ENCODE measurements around the gene NEK3. TPM values are rescaled to one million over a fixed set of nuclear protein-coding genes. Genes with fewer than 3 reads are reported as not detected.
"Not testable (repeated sequence)": the region's sequence is repeated elsewhere in the genome, so short reads cannot be mapped to it uniquely, and the experiment has no call there.

The NEK3 gene, protein sequence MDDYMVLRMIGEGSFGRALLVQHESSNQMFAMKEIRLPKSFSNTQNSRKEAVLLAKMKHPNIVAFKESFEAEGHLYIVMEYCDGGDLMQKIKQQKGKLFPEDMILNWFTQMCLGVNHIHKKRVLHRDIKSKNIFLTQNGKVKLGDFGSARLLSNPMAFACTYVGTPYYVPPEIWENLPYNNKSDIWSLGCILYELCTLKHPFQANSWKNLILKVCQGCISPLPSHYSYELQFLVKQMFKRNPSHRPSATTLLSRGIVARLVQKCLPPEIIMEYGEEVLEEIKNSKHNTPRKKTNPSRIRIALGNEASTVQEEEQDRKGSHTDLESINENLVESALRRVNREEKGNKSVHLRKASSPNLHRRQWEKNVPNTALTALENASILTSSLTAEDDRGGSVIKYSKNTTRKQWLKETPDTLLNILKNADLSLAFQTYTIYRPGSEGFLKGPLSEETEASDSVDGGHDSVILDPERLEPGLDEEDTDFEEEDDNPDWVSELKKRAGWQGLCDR
- 10 to 100 TPM; 12.9 to 36.8 TPM for total RNA-seq

DNA sequence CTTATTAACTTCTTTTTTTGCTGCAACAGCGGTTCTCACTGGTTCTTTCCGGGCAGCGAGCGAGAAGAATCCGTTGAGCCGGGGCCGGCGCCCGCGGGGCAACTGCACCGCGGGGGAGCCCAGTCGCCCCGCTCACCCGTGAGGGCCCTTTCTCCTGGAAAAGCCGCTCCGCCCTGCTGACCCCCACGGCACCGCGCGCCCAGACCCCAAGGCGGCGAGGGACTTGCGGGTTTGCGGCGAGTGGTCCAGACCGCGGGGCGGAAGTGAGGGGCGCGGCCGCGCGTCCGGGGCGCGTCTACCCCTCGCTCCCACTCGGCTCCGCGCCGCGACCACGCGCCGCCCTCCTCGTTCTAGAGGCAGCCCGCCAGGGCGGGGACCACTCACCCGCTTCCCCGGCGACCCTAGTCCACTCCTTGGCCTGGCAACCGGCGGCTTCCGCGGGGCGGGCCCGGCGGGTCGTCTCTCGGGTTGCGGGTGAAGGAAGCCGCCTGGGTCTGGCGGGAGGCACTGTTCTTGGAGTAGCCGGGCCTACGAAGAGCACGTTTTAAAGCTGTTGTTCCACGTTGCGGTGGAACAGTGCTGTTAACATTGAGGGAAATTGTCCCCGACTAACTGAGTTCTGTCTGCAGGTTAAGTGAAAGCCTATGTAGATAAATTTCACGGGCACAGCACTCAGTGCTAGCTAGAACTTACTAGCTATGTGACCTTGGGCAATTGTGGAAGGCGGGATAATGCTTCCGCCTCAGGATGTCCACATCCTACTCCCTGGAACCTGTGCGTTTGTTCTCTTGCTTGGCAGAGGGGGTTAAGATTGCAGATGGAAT, at the start of gene NEK3:
TSS of gene NEK3 (minus strand) at position 439 of the 824 bp plus-strand sequence. CDS start 3,406 bp downstream, outside the sequence.
- Histone ChIP-seq H3K36me3 (no peaks in the 10 kb centered on the region), H3K4me3 (peak within 1 kb of the TSS; percentile 73 to 89), H3K4me1 (replicated peaks) (no peaks in the 10 kb centered on the region), H3K9me3 (no peaks in the 10 kb centered on the region), H3K27me3 (replicated peaks; ENCODE audit: insufficient read depth) (no peaks in the 10 kb centered on the region), H3K27ac (peak within 1 kb of the TSS; percentile 78 to 85)
- TF ChIP-seq POLR2AphosphoS5 (IDR thresholded peaks at IDR 0.05) (no peak), POLR2A (IDR thresholded peaks at IDR 0.05) (no peak)
- TF ChIP-seq, protein P1, sequence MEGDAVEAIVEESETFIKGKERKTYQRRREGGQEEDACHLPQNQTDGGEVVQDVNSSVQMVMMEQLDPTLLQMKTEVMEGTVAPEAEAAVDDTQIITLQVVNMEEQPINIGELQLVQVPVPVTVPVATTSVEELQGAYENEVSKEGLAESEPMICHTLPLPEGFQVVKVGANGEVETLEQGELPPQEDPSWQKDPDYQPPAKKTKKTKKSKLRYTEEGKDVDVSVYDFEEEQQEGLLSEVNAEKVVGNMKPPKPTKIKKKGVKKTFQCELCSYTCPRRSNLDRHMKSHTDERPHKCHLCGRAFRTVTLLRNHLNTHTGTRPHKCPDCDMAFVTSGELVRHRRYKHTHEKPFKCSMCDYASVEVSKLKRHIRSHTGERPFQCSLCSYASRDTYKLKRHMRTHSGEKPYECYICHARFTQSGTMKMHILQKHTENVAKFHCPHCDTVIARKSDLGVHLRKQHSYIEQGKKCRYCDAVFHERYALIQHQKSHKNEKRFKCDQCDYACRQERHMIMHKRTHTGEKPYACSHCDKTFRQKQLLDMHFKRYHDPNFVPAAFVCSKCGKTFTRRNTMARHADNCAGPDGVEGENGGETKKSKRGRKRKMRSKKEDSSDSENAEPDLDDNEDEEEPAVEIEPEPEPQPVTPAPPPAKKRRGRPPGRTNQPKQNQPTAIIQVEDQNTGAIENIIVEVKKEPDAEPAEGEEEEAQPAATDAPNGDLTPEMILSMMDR (IDR thresholded peaks at IDR 0.05) = no peak
- 3% methylated on average over 55 of the region's 74 CpGs for WGBS
- DNase-seq (ENCODE audit: low spot score) = peak; percentile 39
- intact Hi-C loops (cut with DNase I) = no loop called here

DNA sequence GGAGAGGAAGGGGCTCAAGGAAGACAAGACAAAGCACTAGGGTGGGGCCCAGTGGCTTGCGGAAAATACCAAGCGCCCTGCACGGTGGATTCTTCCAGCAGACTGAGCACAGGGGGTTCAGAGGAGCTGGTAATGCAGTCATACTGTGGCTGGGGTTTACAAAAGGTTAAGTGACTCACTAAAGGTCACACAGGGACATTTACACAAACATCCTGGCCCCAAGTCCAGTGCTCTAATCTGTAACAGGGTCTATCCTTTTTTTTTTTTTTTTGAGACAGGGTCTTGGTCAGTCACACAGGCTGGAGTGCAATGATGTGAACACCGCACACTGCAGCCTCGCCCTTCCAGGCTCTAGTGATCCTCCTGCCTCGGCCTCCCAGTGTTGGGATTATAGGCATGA, 49.0 kb upstream of the NEK3 start:
- H3K27me3 ChIP-seq (replicated peaks; ENCODE audit: insufficient read depth); H3K36me3 ChIP-seq; H3K4me1 ChIP-seq (replicated peaks); DNase-seq (ENCODE audit: low spot score); H3K9me3 ChIP-seq; intact Hi-C loops (cut with DNase I); H3K4me3 ChIP-seq; H3K27ac ChIP-seq: not testable (repeated sequence)
- 91% methylated on average over 6 of the region's 6 CpGs for WGBS

DNA sequence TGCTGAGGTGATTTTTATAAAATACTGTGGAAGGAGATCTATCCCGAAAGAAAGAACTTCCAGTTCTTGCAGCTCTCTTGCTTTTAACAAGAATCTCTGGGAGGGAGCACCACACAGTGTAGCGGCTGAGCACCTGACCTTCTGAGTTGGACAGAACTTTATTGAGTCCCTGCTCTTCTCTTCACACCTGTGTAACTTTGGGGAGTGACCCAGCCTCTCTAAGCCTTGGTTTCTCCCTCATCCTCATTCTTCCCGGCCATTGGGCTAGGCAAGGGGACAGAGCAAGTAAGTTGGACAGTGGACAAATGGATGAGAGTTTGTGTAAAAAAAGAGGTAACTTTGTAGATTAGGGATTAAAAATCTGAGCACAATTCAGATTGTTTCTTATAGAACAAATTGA, 48.5 kb upstream of the NEK3 start:
- H3K4me3 ChIP-seq; H3K27ac ChIP-seq; H3K4me1 ChIP-seq (replicated peaks); H3K9me3 ChIP-seq; intact Hi-C loops (cut with DNase I); H3K36me3 ChIP-seq; H3K27me3 ChIP-seq (replicated peaks; ENCODE audit: insufficient read depth); DNase-seq (ENCODE audit: low spot score): not testable (repeated sequence)
- WGBS = 84% methylated on average over 3 of the region's 3 CpGs

DNA sequence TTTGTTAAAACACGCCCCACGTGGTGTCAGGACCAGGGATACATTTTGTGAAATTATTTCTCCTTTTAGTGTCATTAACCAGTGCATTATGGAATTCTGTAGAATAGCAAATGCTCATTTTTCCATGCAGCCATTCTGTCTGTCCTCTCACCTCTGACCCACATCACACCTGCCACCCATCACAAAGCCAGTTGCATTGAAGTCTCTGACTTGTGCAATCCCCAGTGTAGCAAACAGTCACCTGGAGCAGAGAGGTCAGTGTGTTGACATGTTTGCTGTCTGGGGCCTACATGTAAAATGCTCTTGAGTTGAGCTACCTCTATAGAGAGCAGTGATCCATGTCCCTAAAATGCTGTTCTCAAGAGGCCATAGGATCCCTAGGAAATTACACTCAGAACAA, 47.9 kb upstream of the NEK3 start:
- H3K9me3 ChIP-seq; H3K4me1 ChIP-seq (replicated peaks); H3K27me3 ChIP-seq (replicated peaks; ENCODE audit: insufficient read depth); intact Hi-C loops (cut with DNase I); H3K4me3 ChIP-seq; H3K36me3 ChIP-seq; DNase-seq (ENCODE audit: low spot score); H3K27ac ChIP-seq: not testable (repeated sequence)
- 85% methylated on average over 2 of the region's 2 CpGs for WGBS

DNA sequence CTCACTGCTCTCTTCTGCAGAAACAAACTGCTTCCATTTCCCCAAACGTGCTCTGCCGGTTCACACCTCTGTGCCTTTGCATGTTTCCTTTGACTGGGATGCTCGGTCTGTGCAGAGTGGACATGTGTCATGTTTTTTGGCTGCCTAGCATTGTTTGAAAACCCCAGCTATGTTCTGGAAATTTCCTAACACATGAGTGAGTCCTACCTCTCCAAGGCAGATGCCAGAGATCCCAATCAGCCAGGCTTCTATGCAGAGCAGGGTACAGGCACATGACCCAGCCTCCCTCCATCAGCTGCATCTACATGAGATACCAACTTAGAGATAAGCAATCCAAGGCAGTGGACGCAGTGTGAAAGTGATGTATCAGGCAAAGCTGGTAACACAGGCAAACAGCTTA, 45.1 kb upstream of the NEK3 start:
- H3K27ac ChIP-seq; DNase-seq (ENCODE audit: low spot score); H3K4me3 ChIP-seq; H3K36me3 ChIP-seq; intact Hi-C loops (cut with DNase I); H3K4me1 ChIP-seq (replicated peaks); H3K27me3 ChIP-seq (replicated peaks; ENCODE audit: insufficient read depth); H3K9me3 ChIP-seq: not testable (repeated sequence)
- 49% methylated on average over 4 of the region's 4 CpGs for WGBS

DNA sequence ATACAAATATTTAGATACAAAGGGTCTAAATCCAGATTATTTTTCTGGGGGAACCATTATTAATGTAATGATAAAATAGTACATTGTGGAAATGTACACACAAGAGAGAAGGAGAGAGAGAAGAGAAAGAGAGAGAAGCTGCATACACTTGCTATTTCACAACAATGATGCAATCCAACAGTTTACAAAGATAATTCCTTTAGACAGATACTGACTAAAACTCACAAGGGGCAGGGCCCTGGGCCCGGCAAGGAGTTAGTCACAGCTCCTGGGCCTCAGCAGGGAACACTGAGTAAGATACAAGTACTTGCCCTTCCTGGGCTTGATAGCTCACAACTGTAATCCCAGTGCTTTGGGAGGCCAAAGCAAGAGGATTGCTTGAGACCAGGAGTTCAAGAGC, 44.5 kb upstream of the NEK3 start:
- H3K4me3 ChIP-seq; intact Hi-C loops (cut with DNase I); H3K27me3 ChIP-seq (replicated peaks; ENCODE audit: insufficient read depth); DNase-seq (ENCODE audit: low spot score); H3K27ac ChIP-seq; H3K4me1 ChIP-seq (replicated peaks); H3K36me3 ChIP-seq; H3K9me3 ChIP-seq: not testable (repeated sequence)
- 42% methylated on average over 1 of the region's 1 CpG for WGBS

DNA sequence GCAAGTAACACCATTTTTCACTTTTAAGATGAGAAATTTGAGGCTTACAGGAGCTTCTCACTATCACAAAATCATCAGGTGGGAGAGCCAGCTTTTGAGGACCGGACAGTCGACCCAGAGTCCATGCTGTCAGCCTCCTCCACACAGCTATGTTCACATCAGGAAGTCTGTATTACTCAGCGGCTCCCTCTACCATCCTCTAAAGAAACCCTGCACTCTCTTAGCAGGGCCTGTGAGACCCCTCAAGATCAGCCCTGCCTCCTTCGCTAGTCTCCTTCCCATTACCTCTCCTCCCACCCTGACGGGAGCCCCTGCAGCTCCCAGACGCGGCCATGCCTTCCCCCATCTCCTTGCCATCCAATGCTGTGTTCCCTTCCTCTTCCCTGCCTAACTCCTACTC, 43.1 kb upstream of the NEK3 start:
- DNase-seq (ENCODE audit: low spot score); H3K9me3 ChIP-seq; H3K4me1 ChIP-seq (replicated peaks); H3K27ac ChIP-seq; intact Hi-C loops (cut with DNase I); H3K4me3 ChIP-seq; H3K27me3 ChIP-seq (replicated peaks; ENCODE audit: insufficient read depth); H3K36me3 ChIP-seq: not testable (repeated sequence)
- 50% methylated on average over 7 of the region's 7 CpGs for WGBS
